ENCODE data around the gene S100A6.
"Not testable (repeated sequence)": the region's sequence is repeated elsewhere in the genome, so short reads cannot be mapped to it uniquely, and the experiment has no call there.

S100A6 gene

GRCh38 chr1:153563483-153563901 is 27.7 kb upstream of the S100A6 start:
- no peak for DNase-seq

DNA sequence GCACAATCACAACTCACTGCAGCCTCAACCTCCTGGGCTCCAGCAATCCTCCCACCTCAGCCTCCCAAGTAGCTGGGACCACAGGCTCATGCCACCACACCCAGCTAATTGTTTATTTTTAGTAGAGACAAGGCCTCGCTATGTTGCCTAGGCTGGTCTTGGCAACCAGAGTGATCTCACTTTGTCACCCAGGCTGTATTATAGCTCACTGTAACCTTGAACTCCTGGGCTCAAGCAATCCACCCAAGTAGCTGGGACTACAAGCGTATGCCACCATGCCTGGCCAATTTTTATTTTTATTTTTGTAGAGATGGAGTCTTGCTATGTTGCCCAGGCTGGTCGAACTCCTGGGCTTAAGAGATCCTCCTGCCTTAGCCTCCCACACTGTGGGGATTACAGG is 26.2 kb upstream of the S100A6 start:
- not testable (repeated sequence) for DNase-seq

DNA sequence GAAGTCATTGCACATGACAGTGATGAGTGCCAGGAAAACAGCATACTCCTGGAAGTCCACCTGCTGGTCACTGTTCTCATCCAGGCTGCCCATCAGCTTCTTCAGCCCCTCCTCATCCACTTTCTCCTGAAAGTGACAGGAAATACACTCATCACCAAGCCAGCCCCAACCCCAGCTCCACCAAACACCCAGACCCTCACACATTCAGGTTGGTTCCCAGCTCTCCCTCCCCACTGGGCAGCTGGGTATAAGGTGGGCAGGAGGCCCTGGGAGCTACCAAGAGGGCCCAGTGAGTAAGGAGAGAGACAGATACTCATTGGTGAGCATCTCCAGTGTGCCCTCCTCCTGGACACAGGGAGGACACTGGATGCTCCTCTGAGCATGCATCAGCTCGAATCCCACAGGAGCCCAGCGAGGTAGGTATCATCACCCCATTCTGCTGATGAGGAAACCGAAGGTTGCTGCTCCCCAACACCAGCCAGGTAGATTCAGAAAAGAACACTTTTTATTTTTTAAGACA is 25.7 kb upstream of the S100A6 start:
- DNase-seq: no peak

- no peak for DNase-seq
These were observed 25.1 kb upstream of the S100A6 start for GRCh38 chr1:153560771-153561465.

DNA sequence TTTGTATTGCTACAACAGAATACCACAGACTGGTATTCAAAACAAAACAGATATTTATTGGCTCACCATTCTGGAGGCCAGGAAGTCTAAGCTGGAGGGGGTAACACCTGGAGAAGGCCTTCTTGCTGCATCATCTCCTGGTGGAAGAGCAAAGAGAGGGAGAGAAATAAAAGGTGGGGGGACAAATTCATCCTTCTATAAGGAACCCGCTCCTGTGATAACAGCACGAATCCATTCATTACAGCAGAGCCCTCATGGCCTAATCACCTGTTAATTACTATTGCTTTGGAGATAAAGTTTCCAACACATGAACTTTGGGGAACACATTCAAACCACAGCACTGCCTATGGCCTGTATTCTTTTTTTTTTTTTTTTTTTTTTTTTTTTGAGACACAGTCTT is 24.4 kb upstream of the S100A6 start:
- no peak for DNase-seq

DNA sequence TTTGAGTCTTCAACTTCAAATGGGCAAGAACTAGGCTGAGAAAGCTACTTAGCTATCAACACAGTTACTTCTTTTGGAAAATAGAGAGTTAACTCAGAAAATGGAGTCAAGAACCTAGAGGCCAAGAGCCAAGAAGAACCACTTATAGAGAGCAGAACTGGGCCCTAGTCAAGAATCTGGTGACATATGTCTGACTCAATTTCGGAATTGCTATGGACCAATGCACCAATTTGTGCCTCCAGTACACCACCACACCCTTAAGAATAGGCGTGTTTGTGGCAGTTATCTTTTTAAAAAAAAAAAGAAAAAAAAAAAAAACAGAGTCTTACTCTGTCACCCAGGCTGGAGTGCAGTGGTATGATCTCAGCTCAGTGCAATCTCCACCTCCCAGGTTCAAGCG is 22.1 kb upstream of the S100A6 start:
- no peak for DNase-seq

GRCh38 chr1:153556348-153556747 is 20.6 kb upstream of the S100A6 start:
- DNase-seq: no peak

GRCh38 chr1:153553830-153554541 is 18.2 kb upstream of the S100A6 start:
- no peak for DNase-seq

- DNase-seq: no peak
These were observed 17.3 kb upstream of the S100A6 start for GRCh38 chr1:153553096-153553495.

GRCh38 chr1:153552335-153552734 is 16.5 kb upstream of the S100A6 start:
- DNase-seq: no peak

DNA sequence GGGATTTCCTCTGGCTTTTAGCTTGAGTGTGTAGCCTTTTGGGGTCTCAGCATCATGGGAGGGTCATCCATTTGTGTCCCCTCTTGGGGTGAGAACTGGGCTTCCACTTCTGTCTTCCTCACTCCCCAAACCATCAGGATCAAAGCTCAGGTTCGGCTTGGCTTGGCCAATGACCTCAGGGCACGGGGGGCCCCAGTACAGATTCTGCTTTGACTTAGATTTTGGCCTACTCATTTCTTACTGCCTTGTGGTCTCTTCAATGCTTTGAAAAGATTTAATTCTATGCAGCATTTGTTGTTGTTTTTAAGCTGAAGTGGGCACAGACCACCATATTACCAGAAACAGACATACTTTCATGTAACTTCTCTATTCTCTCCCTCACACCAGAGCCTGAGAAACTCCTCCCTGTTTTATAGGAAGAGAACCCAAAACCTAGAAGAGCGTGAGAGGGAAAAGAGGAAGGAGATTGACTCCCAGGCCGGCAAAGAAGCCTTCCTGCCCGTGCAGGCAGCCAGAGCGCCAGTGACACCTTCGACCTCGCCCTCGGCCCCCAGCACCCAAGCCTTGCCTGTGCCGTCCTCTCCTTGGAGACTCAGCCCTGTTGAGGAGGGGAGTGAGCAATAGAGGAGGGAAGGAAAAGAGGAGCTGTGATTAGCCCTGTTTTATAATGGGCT is 15.2 kb upstream of the S100A6 start:
- DNase-seq: no peak

DNA sequence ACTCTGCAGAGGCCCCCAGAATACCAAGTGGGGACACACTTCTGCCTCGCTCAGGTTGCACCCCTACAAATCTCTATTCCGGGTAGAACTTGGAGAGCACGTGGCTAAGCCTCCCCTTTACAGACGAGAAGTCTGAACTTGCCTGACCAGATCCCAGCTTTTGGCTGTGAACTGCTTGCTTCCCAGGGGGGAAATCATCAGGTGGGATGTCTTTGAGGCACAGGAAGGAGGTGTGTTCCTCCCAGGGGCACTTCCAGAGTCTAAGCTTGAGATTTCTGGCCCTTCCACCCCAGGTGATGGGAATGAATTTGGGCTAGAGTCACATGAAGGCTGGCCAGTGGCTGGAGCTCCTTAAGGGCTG is 14.6 kb upstream of the S100A6 start:
- DNase-seq: no peak

DNA sequence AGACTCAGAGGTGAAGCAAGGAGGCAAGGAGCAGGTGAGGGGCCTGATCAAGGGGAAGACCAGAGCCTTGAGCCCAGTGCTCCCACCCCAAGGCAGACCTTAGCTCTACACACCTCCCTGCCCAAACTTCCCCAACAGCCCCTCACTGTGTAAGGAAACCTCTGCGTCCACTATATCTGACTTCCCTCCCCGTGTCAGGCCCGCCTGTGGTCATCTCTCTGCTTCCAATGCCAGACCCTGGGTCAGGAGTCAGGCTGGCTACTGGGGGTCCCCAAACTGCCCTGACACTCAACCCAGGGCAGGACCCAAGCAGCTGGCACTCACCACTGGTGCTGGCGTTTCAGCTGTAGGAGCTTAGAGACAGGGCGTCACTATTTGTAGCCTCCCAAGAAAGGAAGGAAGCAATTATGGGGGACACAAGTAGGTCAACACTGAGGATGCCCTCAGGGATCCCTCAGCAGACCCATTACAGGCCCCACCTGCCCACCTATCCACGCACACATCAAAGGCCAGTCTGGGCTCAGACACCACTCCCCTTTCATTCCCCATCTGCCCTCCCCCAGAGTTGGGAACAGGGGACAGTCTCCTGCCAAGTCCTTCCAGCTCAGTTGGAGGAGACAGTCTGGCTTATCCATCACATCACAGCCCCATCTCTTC is 14.1 kb upstream of the S100A6 start:
- DNase-seq: no peak

GRCh38 chr1:153548722-153549688 is 13.2 kb upstream of the S100A6 start, which contains the start of gene S100A3:
S100A3 (minus strand) TSS chr1:153549258; CDS start chr1:153548485, 773 bp downstream.
- DNase-seq: no peak

DNA sequence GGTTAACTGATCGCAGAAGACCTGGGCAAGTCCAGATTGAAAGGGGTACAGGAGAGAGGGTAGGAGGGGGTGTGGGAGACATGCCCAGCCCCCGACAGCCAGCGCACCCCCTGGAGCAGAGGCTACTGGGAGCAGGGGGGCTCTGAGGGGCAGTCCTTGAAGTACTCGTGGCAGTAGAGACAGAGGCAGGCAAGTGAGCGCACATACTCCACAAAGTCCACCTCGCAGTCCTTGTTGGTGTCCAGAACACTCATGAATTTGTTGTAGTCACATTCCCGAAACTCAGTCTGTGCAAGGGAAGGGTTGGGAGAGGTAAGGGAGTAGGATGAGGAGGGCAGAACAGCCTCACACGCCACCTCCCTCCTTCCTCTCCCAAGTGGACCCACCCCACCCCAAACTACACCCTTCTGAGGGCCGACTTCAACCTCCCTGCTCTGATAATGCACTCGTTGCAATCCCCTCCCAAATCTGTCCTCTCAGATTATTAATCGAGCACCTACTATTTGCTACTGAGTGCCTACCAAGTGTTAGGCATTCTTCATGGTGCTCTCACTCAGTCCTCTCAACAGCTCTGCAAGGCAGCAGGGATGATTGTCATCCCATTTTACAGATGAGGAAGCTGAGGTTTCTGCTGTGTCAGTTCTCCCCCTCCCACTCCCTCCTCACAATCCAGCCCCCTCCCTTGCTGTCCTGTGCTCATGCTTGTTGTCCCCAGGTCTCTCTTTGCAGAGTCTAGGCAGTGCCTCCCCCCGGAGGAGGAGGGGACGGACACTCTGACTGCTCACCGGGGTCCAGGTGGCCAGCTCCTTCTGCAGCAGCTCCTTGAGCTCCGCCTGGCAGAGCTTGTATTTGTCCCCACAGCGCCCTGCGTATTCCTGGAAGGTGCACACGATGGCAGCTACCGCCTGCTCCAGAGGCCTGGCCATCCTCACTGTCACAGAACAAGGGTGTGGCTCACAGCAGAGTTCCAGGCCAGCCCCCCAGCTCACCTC is 12.1 kb upstream of the S100A6 start:
- no peak for DNase-seq

- DNase-seq: no peak
These were observed 11.2 kb upstream of the S100A6 start for GRCh38 chr1:153546796-153547559.

DNA sequence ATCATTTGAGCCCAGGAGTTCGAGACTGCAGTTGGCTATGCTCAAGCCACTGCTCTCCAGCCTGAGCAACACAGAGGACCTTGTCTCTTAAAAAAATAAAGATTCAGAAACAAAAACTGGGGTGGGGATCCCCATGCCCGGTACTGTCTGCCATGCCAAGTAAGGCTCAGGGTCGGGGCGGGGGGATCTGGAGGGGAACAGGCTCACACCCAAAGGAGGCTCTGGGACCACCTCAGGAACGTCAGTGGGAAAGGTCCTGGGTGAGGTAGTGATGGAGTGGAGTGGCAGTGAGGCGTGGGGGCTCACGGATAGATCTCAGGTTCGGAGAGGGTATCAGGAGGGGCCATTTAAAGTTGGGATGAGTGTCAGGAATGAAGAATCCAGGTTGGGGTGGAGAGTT is 10.6 kb upstream of the S100A6 start:
- no peak for DNase-seq

GRCh38 chr1:153545067-153546055 is 9.6 kb upstream of the S100A6 start, which contains the start of gene S100A4:
S100A4 (minus strand) TSS chr1:153545806; CDS start chr1:153544794, 1,012 bp downstream.
- peak; percentile 65 for DNase-seq
